ENCODE data around the gene YPEL3. TPM values are rescaled to one million over a fixed set of nuclear protein-coding genes. Genes with fewer than 3 reads are reported as not detected.

YPEL3 gene
- total and polyA plus RNA-seq, 8 donors: 18.6 to 134 (median 44.1) TPM

- DNase-seq: no peak
- TF ChIP-seq, protein P1, sequence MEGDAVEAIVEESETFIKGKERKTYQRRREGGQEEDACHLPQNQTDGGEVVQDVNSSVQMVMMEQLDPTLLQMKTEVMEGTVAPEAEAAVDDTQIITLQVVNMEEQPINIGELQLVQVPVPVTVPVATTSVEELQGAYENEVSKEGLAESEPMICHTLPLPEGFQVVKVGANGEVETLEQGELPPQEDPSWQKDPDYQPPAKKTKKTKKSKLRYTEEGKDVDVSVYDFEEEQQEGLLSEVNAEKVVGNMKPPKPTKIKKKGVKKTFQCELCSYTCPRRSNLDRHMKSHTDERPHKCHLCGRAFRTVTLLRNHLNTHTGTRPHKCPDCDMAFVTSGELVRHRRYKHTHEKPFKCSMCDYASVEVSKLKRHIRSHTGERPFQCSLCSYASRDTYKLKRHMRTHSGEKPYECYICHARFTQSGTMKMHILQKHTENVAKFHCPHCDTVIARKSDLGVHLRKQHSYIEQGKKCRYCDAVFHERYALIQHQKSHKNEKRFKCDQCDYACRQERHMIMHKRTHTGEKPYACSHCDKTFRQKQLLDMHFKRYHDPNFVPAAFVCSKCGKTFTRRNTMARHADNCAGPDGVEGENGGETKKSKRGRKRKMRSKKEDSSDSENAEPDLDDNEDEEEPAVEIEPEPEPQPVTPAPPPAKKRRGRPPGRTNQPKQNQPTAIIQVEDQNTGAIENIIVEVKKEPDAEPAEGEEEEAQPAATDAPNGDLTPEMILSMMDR (IDR thresholded peaks at IDR 0.05): no peak
- no peaks in the 10 kb centered on the region for H3K27me3 ChIP-seq
- ATAC-seq: no peak
- 85 to 91% methylated on average over 9 of the region's 9 CpGs for WGBS, 2 donors
- peaks cover 3 to 17% (median 11%) of the 10 kb centered on the region in 3 donors for H3K4me1 ChIP-seq
- no peak overlapping the region for H3K4me3 ChIP-seq
- no peaks in the 10 kb centered on the region for H3K9me3 ChIP-seq
- intact Hi-C loops (cut with DNase I): no loop called here
- peak overlapping the region in 1 of 4 donors; percentile 8 for H3K27ac ChIP-seq
- peaks cover 18 to 40% (median 34%) of the 10 kb centered on the region in 3 donors for H3K36me3 ChIP-seq
- no peak for FAIRE-seq
Measured at GRCh38 chr16:30068333-30068732, 27.7 kb downstream of the YPEL3 start.

DNA sequence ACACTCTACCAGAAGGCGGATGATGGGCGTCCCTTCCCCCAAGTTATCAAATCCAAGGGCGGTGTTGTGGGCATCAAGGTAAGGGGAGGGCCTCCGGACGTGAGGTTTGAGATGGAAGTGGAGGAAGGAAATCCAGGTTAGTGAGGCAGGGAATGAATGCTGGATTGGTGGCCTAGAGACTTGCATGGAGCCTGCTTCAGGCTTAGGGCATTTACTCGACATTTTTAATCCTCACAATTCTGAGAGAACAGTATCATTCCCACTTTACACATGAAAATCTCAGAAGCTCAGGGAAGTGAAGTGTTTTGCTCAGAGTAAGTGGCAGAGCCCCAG is 28.5 kb downstream of the YPEL3 start:
- TF ChIP-seq, protein P1 (IDR thresholded peaks at IDR 0.05): no peak
- Histone ChIP-seq H3K4me1 (peaks cover 3 to 19% (median 13%) of the 10 kb centered on the region in 3 donors), H3K4me3 (peak overlapping the region in 1 of 4 donors; percentile 80), H3K27ac (no peak overlapping the region), H3K9me3 (no peaks in the 10 kb centered on the region), H3K27me3 (no peaks in the 10 kb centered on the region), H3K36me3 (peaks cover 18 to 40% (median 34%) of the 10 kb centered on the region in 3 donors)
- DNase-seq (no peak), ATAC-seq (no peak), FAIRE-seq (no peak)
- WGBS, 2 donors: 75 to 84% methylated on average over 6 of the region's 6 CpGs
- intact Hi-C loops (cut with DNase I): no loop called here

DNA sequence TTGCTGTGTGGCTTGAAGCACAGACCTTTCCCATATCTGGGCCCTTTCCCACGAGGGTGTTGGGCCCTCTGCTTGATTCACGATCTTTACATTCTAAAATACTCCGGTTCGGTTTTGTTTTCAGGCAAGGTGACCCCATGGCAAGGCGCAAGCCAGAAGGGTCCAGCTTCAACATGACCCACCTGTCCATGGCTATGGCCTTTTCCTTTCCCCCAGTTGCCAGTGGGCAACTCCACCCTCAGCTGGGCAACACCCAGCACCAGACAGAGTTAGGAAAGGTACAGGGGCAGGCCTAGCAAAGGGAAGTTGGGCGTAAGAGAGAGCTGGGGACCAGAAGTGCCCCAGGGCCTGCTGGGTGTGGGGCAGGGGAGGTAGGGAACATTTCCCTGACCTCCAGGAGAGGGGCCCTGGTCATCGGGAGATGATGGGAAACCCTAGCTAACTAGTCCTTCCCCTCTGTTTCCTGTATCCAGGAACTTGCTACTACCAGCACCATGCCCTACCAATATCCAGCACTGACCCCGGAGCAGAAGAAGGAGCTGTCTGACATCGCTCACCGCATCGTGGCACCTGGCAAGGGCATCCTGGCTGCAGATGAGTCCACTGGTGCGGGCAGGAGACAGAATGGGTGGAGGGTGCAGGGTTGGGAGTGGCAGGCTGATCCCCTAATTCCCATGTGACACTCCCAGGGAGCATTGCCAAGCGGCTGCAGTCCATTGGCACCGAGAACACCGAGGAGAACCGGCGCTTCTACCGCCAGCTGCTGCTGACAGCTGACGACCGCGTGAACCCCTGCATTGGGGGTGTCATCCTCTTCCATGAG is 29.0 kb downstream of the YPEL3 start:
- Histone ChIP-seq H3K9me3 (no peaks in the 10 kb centered on the region), H3K36me3 (peaks cover 18 to 40% (median 29%) of the 10 kb centered on the region in 3 donors), H3K27me3 (no peaks in the 10 kb centered on the region), H3K4me3 (peak overlapping the region; percentile 73 to 94 (median 81)), H3K4me1 (peaks cover 3 to 19% (median 13%) of the 10 kb centered on the region in 3 donors), H3K27ac (peak overlapping the region in 3 of 4 donors; percentile 88 to 99 (median 99))
- ATAC-seq (no peak), FAIRE-seq (no peak), DNase-seq (peak in 4 of 6 donors; percentile 25 to 70 (median 52))
- TF ChIP-seq, protein P1 (IDR thresholded peaks at IDR 0.05): no peak
- WGBS, 2 donors: 26 to 31% methylated on average over 21 of the region's 21 CpGs
- intact Hi-C loops (cut with DNase I): no loop called here

- WGBS, 2 donors: 0% methylated on average over 42 to 44 of the region's 44 CpGs
- peak in 5 of 6 donors; percentile 34 to 76 (median 57) for DNase-seq
- Histone ChIP-seq H3K27me3 (no peaks in the 10 kb centered on the region), H3K9me3 (no peaks in the 10 kb centered on the region), H3K4me1 (peaks cover 3 to 19% (median 13%) of the 10 kb centered on the region in 3 donors), H3K36me3 (peaks cover 18 to 40% (median 29%) of the 10 kb centered on the region in 3 donors), H3K27ac (peak overlapping the region; percentile 88 to 99 (median 98)), H3K4me3 (peak overlapping the region; percentile 73 to 94 (median 81))
- TF ChIP-seq, protein P1 (IDR thresholded peaks at IDR 0.05): no peak
- FAIRE-seq: no peak
- intact Hi-C loops (cut with DNase I): no loop called here
- ATAC-seq: peak; percentile 9 to 18 (median 12)
Measured at GRCh38 chr16:30065943-30066760, 29.9 kb downstream of the YPEL3 start.

Data from pancreas (tissue), 10 donors.